DND-41 (cell line): ENCODE data around the gene NARF.

Experiments
- ATAC-seq: fragments of 200-7000 bp; cut with Tn5 transposase; 3 replicates; pipeline ENCODE4 v1.9.1; 2021; ENCODE audit warnings: low read depth; ENCODE audit not compliant: insufficient read depth
- DNase-seq: peaks from one replicate; pipeline ENCODE4 v3.0.0-alpha.2; 2020
- H2AFZ ChIP-seq: 2 replicates; pipeline ENCODE4 v1.6.0; 2012; ENCODE audit warnings: low read depth, low read length
- H3K27ac ChIP-seq: 2 replicates; pipeline ENCODE4 v1.5.1; 2012; ENCODE audit warnings: low read length, inconsistent platforms
- H3K27me3 ChIP-seq: fragments of 200-600 bp; sonication (generic); 2 replicates; pipeline ENCODE4 v1.6.0; 2012; ENCODE audit warnings: low read length, mild to moderate bottlenecking, inconsistent platforms; ENCODE audit not compliant: insufficient read depth, poor library complexity
- H3K36me3 ChIP-seq: 2 replicates; pipeline ENCODE4 v1.5.1; 2012; ENCODE audit warnings: low read length, inconsistent platforms; ENCODE audit not compliant: insufficient read depth
- H3K4me1 ChIP-seq: 2 replicates; pipeline ENCODE4 v1.5.1; 2012; ENCODE audit warnings: mild to moderate bottlenecking, low read length; ENCODE audit not compliant: insufficient read depth
- H3K4me2 ChIP-seq: 2 replicates; pipeline ENCODE4 v1.6.0; 2012; ENCODE audit warnings: mild to moderate bottlenecking, moderate library complexity, low read length, inconsistent platforms; ENCODE audit not compliant: insufficient read depth
- H3K4me3 ChIP-seq, 2 experiments: fragments of 200-600 bp in 1 of 2; shearing (Covaris generic) in 1 of 2; 2 replicates each; pipeline ENCODE4 v1.5.1; 2012 to 2016; ENCODE audit warnings: inconsistent platforms in 2 of 2, low read length in 2 of 2, mild to moderate bottlenecking in 2 of 2, low read depth in 1 of 2, moderate library complexity in 1 of 2
- H3K79me2 ChIP-seq: 2 replicates; pipeline ENCODE4 v1.6.0; 2012; ENCODE audit warnings: low read length, inconsistent platforms; ENCODE audit not compliant: insufficient read depth
- H3K9ac ChIP-seq: 2 replicates; pipeline ENCODE4 v1.6.0; 2012; ENCODE audit warnings: low read depth, mild to moderate bottlenecking, inconsistent platforms, low read length, moderate library complexity
- H3K9me3 ChIP-seq: 2 replicates; pipeline ENCODE4 v1.5.1; 2012; ENCODE audit warnings: low read length, moderate library complexity, mild to moderate bottlenecking, inconsistent platforms; ENCODE audit not compliant: insufficient read depth, severe bottlenecking
- H4K20me1 ChIP-seq: 2 replicates; pipeline ENCODE4 v1.6.0; 2012; ENCODE audit warnings: low read length; ENCODE audit not compliant: insufficient read depth
- CTCF ChIP-seq: IDR thresholded peaks from 2 replicates; pipeline ENCODE4 v1.5.1; 2012; ENCODE audit warnings: borderline replicate concordance, low read length, moderate library complexity, mild to moderate bottlenecking; ENCODE audit not compliant: poor library complexity, severe bottlenecking; ENCODE audit errors: extremely low read depth
- EZH2 ChIP-seq: IDR thresholded peaks from 3 replicates; pipeline ENCODE4 v1.6.1; 2012; ENCODE audit warnings: borderline replicate concordance, low read depth, mild to moderate bottlenecking, moderate library complexity, low read length, inconsistent platforms; ENCODE audit not compliant: severe bottlenecking

Gene NARF

GRCh38 chr17:82470065-82470464 lies 11.5 kb downstream of the NARF start:
- H3K27ac ChIP-seq: no peak overlapping the region
- no peak overlapping the region for H3K4me2 ChIP-seq
- DNase-seq: no peak
- no peak overlapping the region for H3K9ac ChIP-seq
- H3K36me3 ChIP-seq: peaks cover 86% of the 10 kb centered on the region
- H3K4me1 ChIP-seq: no peaks in the 10 kb centered on the region
- TF ChIP-seq CTCF: no peak
- TF ChIP-seq EZH2: no peak
- H3K79me2 ChIP-seq: peaks cover 25% of the 10 kb centered on the region
- H3K27me3 ChIP-seq: no peaks in the 10 kb centered on the region
- no peaks in the 10 kb centered on the region for H4K20me1 ChIP-seq
- H3K4me3 ChIP-seq: no peak overlapping the region
- no peak for ATAC-seq
- no peak overlapping the region for H2AFZ ChIP-seq
- H3K9me3 ChIP-seq: no peaks in the 10 kb centered on the region

GRCh38 chr17:82474223-82475010 lies 15.9 kb downstream of the NARF start:
- H3K4me3 ChIP-seq: no peak overlapping the region
- H3K27ac ChIP-seq: no peak overlapping the region
- TF ChIP-seq CTCF (no peak), EZH2 (no peak)
- ATAC-seq (no peak), DNase-seq (no peak)
- no peak overlapping the region for H2AFZ ChIP-seq
- no peaks in the 10 kb centered on the region for H3K9me3 ChIP-seq
- peaks cover 86% of the 10 kb centered on the region for H3K36me3 ChIP-seq
- H3K27me3 ChIP-seq: no peaks in the 10 kb centered on the region
- no peak overlapping the region for H3K9ac ChIP-seq
- H3K4me1 ChIP-seq: no peaks in the 10 kb centered on the region
- H3K79me2 ChIP-seq: peaks cover 26% of the 10 kb centered on the region
- H4K20me1 ChIP-seq: 0 out of 2 replicates have a peak, but pooled peaks cover 19% of the 10 kb centered on the region
- no peak overlapping the region for H3K4me2 ChIP-seq

- Histone ChIP-seq H3K4me2 (no peak overlapping the region), H2AFZ (no peak overlapping the region), H3K9me3 (no peaks in the 10 kb centered on the region), H3K4me3 (no peak overlapping the region), H3K4me1 (no peaks in the 10 kb centered on the region), H3K27ac (no peak overlapping the region), H3K27me3 (no peaks in the 10 kb centered on the region), H3K9ac (no peak overlapping the region), H4K20me1 (peaks cover 23% of the 10 kb centered on the region; the same call in 1 of the 2 replicates), H3K36me3 (peaks cover 87% of the 10 kb centered on the region), H3K79me2 (peaks cover 20% of the 10 kb centered on the region)
- no peak for DNase-seq
- no peak for ATAC-seq
- TF ChIP-seq EZH2 (no peak), CTCF (no peak)
These were observed 16.9 kb downstream of the NARF start for GRCh38 chr17:82475458-82475857.
